ENCODE measurements around the gene DLX3. TPM values are rescaled to one million over a fixed set of nuclear protein-coding genes. Genes with fewer than 3 reads are reported as not detected.

DLX3 gene
- total RNA-seq, 1 experiment from 2014 or later = 1.2 TPM

GRCh38 chr17:50027172-50027880 is 32.3 kb upstream of the DLX3 start:
- Histone ChIP-seq H2AFZ (no peak overlapping the region), H3K27ac (peak overlapping the region; percentile 96), H3K27me3 (ENCODE audit: insufficient read depth, low read depth) (no peaks in the 10 kb centered on the region), H3K9me3 (ENCODE audit: insufficient read depth, low read depth) (no peaks in the 10 kb centered on the region), H3K4me3 (peak overlapping the region; percentile 58), H3K9me2 (ENCODE audit: insufficient read depth) (no peaks in the 10 kb centered on the region), H3K79me2 (ENCODE audit: low read depth) (no peaks in the 10 kb centered on the region; the same call in 1 of the 2 replicates), H3F3A (ENCODE audit: insufficient read depth, low read depth) (peaks cover 62% of the 10 kb centered on the region), H4K20me1 (ENCODE audit: insufficient read depth) (no peaks in the 10 kb centered on the region), H3K36me3 (ENCODE audit: low read depth) (no peaks in the 10 kb centered on the region), H3K4me2 (peak overlapping the region; percentile 89), H3K4me1 (replicated peaks; ENCODE audit: insufficient read depth) (peaks cover 52% of the 10 kb centered on the region)
- TF ChIP-seq EZH2 (IDR thresholded peaks at IDR 0.05; ENCODE audit: low read depth) (no peak), CTCF (conservative IDR thresholded peaks at IDR 0.05) (0 out of 2 replicates have a peak, but pooled peaks have one; percentile 43)
- CTCF ChIA-PET = interaction anchor here (0.5 to 2.0 kb wide), 6 partner anchors 29 to 390 kb away, joined by 3 to 13 read pairs (median 6); partner anchors contain the start of gene ITGA3
- intact Hi-C loops (cut with micrococcal nuclease; ENCODE audit: unreplicated experiment) = loop anchor here (1.0 to 10.0 kb wide), 4 partner anchors 28 to 267 kb away; no protein-coding TSS in a partner anchor
- POLR2A ChIA-PET (ENCODE audit: unreplicated experiment) = interaction anchor here (0.6 to 2.8 kb wide), 10 partner anchors 16 to 660 kb away, joined by 4 to 55 read pairs (median 6); partner anchors contain the start of gene ITGA3
- TSS peak; percentile 84 for BruUV-seq (replicated peaks)
- peak; percentile 90 to 98 for DNase-seq

- peak overlapping the region; percentile 96 for H3K27ac ChIP-seq
- no peaks in the 10 kb centered on the region for H3K9me3 ChIP-seq (ENCODE audit: insufficient read depth, low read depth)
- H3K36me3 ChIP-seq (ENCODE audit: low read depth) = no peaks in the 10 kb centered on the region
- peak; percentile 93 to 94 for DNase-seq
- peak overlapping the region; percentile 89 for H3K4me2 ChIP-seq
- no TSS peak for BruUV-seq (replicated peaks)
- H3K4me3 ChIP-seq = peak overlapping the region; percentile 58
- H3F3A ChIP-seq (ENCODE audit: insufficient read depth, low read depth) = peaks cover 67% of the 10 kb centered on the region
- no peaks in the 10 kb centered on the region for H4K20me1 ChIP-seq (ENCODE audit: insufficient read depth)
- ChIA-PET CTCF (interaction anchor here (0.6 to 2.0 kb wide), 4 partner anchors 30 to 451 kb away, joined by 3 to 13 read pairs (median 6); partner anchors contain the start of gene ITGA3), POLR2A (ENCODE audit: unreplicated experiment) (interaction anchor here (0.6 to 2.8 kb wide), 5 partner anchors 17 to 38 kb away, joined by 6 to 55 read pairs (median 21); partner anchors contain the start of gene ITGA3)
- H3K79me2 ChIP-seq (ENCODE audit: low read depth) = no peaks in the 10 kb centered on the region; the same call in 1 of the 2 replicates
- TF ChIP-seq EZH2 (IDR thresholded peaks at IDR 0.05; ENCODE audit: low read depth) (no peak), CTCF (conservative IDR thresholded peaks at IDR 0.05) (peak; percentile 99)
- no peak overlapping the region for H2AFZ ChIP-seq
- H3K9me2 ChIP-seq (ENCODE audit: insufficient read depth) = no peaks in the 10 kb centered on the region
- H3K4me1 ChIP-seq (replicated peaks; ENCODE audit: insufficient read depth) = peaks cover 54% of the 10 kb centered on the region
- intact Hi-C loops (cut with micrococcal nuclease; ENCODE audit: unreplicated experiment) = loop anchor here (1.0 to 10.0 kb wide), 4 partner anchors 28 to 268 kb away; no protein-coding TSS in a partner anchor
- no peaks in the 10 kb centered on the region for H3K27me3 ChIP-seq (ENCODE audit: insufficient read depth, low read depth)
Measured at GRCh38 chr17:50026837-50027171, 31.8 kb upstream of the DLX3 start.

- no peaks in the 10 kb centered on the region for H3K9me2 ChIP-seq (ENCODE audit: insufficient read depth)
- H3K79me2 ChIP-seq (ENCODE audit: low read depth) = no peaks in the 10 kb centered on the region; the same call in 1 of the 2 replicates
- BruUV-seq (replicated peaks) = no TSS peak
- H3K4me3 ChIP-seq = peak overlapping the region; percentile 58; the same call in 1 of the 2 replicates
- peaks cover 69% of the 10 kb centered on the region for H3F3A ChIP-seq (ENCODE audit: insufficient read depth, low read depth)
- peaks cover 54% of the 10 kb centered on the region for H3K4me1 ChIP-seq (replicated peaks; ENCODE audit: insufficient read depth)
- no peak overlapping the region for H2AFZ ChIP-seq
- DNase-seq = no peak
- ChIA-PET CTCF (interaction anchor here (0.6 to 2.0 kb wide), 4 partner anchors 30 to 450 kb away, joined by 3 to 13 read pairs (median 6); partner anchors contain the start of gene ITGA3), POLR2A (ENCODE audit: unreplicated experiment) (interaction anchor here (0.6 to 2.8 kb wide), 5 partner anchors 17 to 36 kb away, joined by 3 to 55 read pairs (median 6); partner anchors contain the start of gene ITGA3)
- H4K20me1 ChIP-seq (ENCODE audit: insufficient read depth) = no peaks in the 10 kb centered on the region
- TF ChIP-seq EZH2 (IDR thresholded peaks at IDR 0.05; ENCODE audit: low read depth) (no peak), CTCF (conservative IDR thresholded peaks at IDR 0.05) (no peak)
- H3K9me3 ChIP-seq (ENCODE audit: insufficient read depth, low read depth) = no peaks in the 10 kb centered on the region
- H3K4me2 ChIP-seq = peak overlapping the region; percentile 89
- intact Hi-C loops (cut with micrococcal nuclease; ENCODE audit: unreplicated experiment) = loop anchor here (2.0 to 10.0 kb wide), 2 partner anchors 129 to 269 kb away; no protein-coding TSS in a partner anchor
- H3K27me3 ChIP-seq (ENCODE audit: insufficient read depth, low read depth) = no peaks in the 10 kb centered on the region
- H3K27ac ChIP-seq = peak overlapping the region; percentile 96
- no peaks in the 10 kb centered on the region for H3K36me3 ChIP-seq (ENCODE audit: low read depth)
Measured at GRCh38 chr17:50026046-50026675, 31.1 kb upstream of the DLX3 start.

Measured in PC-9 (cell line).